Thyroid gland (tissue), 4 donors: ENCODE data around the gene SLC35F6.

Experiments used
- CTCF ChIP-seq, 6 experiments: fragments of 200-600 bp in 3 of 6; fragments of 450-650 bp in 3 of 6; sonication (generic) in 3 of 6; IDR thresholded peaks; one replicate each; pipeline ENCODE4 v1.5.1; 2016 to 2019; ENCODE audit warnings: antibody characterized with exemption in 6 of 6, mild to moderate bottlenecking in 2 of 6, inconsistent platforms in 1 of 6, moderate library complexity in 1 of 6
- POLR2A ChIP-seq, 2 donors: fragments of 450-650 bp; IDR thresholded peaks; one replicate each; pipeline ENCODE4 v1.6.1; 2017; ENCODE audit warnings: antibody characterized with exemption in 2 of 2, mild to moderate bottlenecking in 2 of 2, moderate library complexity in 1 of 2

- TF ChIP-seq CTCF (IDR thresholded peaks at IDR 0.05) (no peak), POLR2A (IDR thresholded peaks at IDR 0.05) (no peak)
Measured at GRCh38 chr2:26758790-26759321, 5.2 kb upstream of the SLC35F6 start.
